NCI-H2227 (cell line): ENCODE results near the gene NTRK2.

ENCODE experiments used
- DNase-seq: peaks from one replicate; lab custom pipeline; 2025; ENCODE audit not compliant: unreplicated experiment; lab: John Stamatoyannopoulos, UW

Gene NTRK2

GRCh38 chr9:84959339-84959738 lies 289.8 kb downstream of the NTRK2 start:
- no peak for DNase-seq

- no peak for DNase-seq
Measured at GRCh38 chr9:84966876-84967830, 297.6 kb downstream of the NTRK2 start.

- DNase-seq, result no peak
Measured at GRCh38 chr9:84969084-84969483, 299.6 kb downstream of the NTRK2 start.

- no peak for DNase-seq
Measured at GRCh38 chr9:84969736-84970135, 300.2 kb downstream of the NTRK2 start.

- no peak for DNase-seq
Measured at GRCh38 chr9:84970432-84970831, 300.9 kb downstream of the NTRK2 start.

GRCh38 chr9:84971571-84971970 lies 302.0 kb downstream of the NTRK2 start:
- no peak for DNase-seq

- no peak for DNase-seq
Measured at GRCh38 chr9:84974258-84974657, 304.7 kb downstream of the NTRK2 start.

- DNase-seq, result no peak
Measured at GRCh38 chr9:84974855-84975254, 305.3 kb downstream of the NTRK2 start.

GRCh38 chr9:84975926-84976325 lies 306.4 kb downstream of the NTRK2 start:
- no peak for DNase-seq

- no peak for DNase-seq
Measured at GRCh38 chr9:84978661-84979060, 309.1 kb downstream of the NTRK2 start.

- DNase-seq, result no peak
Measured at GRCh38 chr9:84983749-84984148, 314.2 kb downstream of the NTRK2 start.

- DNase-seq, result no peak
Measured at GRCh38 chr9:84988621-84989020, 319.1 kb downstream of the NTRK2 start.

GRCh38 chr9:84990416-84990815 lies 320.9 kb downstream of the NTRK2 start:
- no peak for DNase-seq

- DNase-seq, result no peak
Measured at GRCh38 chr9:84990850-84991513, 321.5 kb downstream of the NTRK2 start.

- DNase-seq, result no peak
Measured at GRCh38 chr9:84991514-84991870, 322.0 kb downstream of the NTRK2 start.

- DNase-seq, result no peak
Measured at GRCh38 chr9:84992381-84992780, 322.9 kb downstream of the NTRK2 start.

- no peak for DNase-seq
Measured at GRCh38 chr9:84993105-84993504, 323.6 kb downstream of the NTRK2 start.

- no peak for DNase-seq
Measured at GRCh38 chr9:84996029-84996428, 326.5 kb downstream of the NTRK2 start.

- DNase-seq, result no peak
Measured at GRCh38 chr9:84996716-84997115, 327.2 kb downstream of the NTRK2 start.

- no peak for DNase-seq
Measured at GRCh38 chr9:84997472-84997871, 327.9 kb downstream of the NTRK2 start.

GRCh38 chr9:84998639-84999038 lies 329.1 kb downstream of the NTRK2 start:
- no peak for DNase-seq

GRCh38 chr9:84999788-85000187 lies 330.3 kb downstream of the NTRK2 start:
- DNase-seq, result no peak
